HCT116 (cell line): ENCODE measurements around the gene NF2. TPM values are rescaled to one million over a fixed set of nuclear protein-coding genes. Genes with fewer than 3 reads are reported as not detected.

Source experiments
- ATAC-seq: fragments of 200-7000 bp; cut with Tn5 transposase; 2 replicates; pipeline ENCODE4 v1.9.1; 2020; ENCODE audit warnings: mild to moderate bottlenecking, moderate library complexity
- BruUV-seq: library from RNA; stranded (reverse); fragments of 400-500 nt; replicated peaks from 2 replicates; lab custom pipeline; 2021; lab: Mats Ljungman, UMichigan
- CTCF ChIA-PET: fragments of 300-600 bp; sonication (Branson Sonifier 250); formaldehyde crosslinking; loops from one replicate; lab custom pipeline; 2021; ENCODE audit warnings: antibody characterized with exemption; lab: Charles Lee
- POLR2A ChIA-PET: fragments of 300-600, 350-600 bp; sonication (Branson Sonifier 250); formaldehyde crosslinking; loops from one replicate; lab custom pipeline; 2021; ENCODE audit warnings: antibody characterized with exemption; lab: Charles Lee
- RAD21 ChIA-PET, 2 experiments: fragments of 300-600 bp; sonication (Branson Sonifier 250); formaldehyde crosslinking; loops; one replicate each; lab custom pipeline; 2023; ENCODE audit warnings: low total read pairs in 2 of 2; ENCODE audit not compliant: uncharacterized antibody in 2 of 2, unreplicated experiment in 2 of 2, low non-redundant PET in 1 of 2; lab: Charles Lee
- DNase-seq: peaks from one replicate; pipeline ENCODE4 v3.0.0-alpha.2; 2010; ENCODE audit warnings: low read depth, low spot score
- H2AFZ ChIP-seq: fragments of 200-600 bp; shearing (Covaris generic), sonication (generic); 2 replicates; pipeline ENCODE4 v1.6.1; 2017; ENCODE audit warnings: low read depth, mixed run types, mixed read lengths, antibody characterized with exemption, low read length; ENCODE audit not compliant: poor library complexity, severe bottlenecking
- H3K27ac ChIP-seq: 2 replicates; pipeline ENCODE4 v1.5.1; 2012; ENCODE audit warnings: low read depth, low read length
- H3K27me3 ChIP-seq: fragments of 200-600 bp; sonication (generic); 2 replicates; pipeline ENCODE4 v1.6.1; 2016; ENCODE audit warnings: mixed run types, low read length, mixed read lengths; ENCODE audit not compliant: insufficient read depth
- H3K36me3 ChIP-seq, 2 experiments: fragments of 200-500 bp in 1 of 2; fragments of 200-600 bp in 1 of 2; sonication (Bioruptor generic) in 1 of 2; sonication (generic) in 1 of 2; 2 replicates each; pipeline versions ENCODE4 v1.5.1 to v1.6.1; 2014 to 2016; ENCODE audit warnings: low read length in 2 of 2, inconsistent platforms in 1 of 2, mixed read lengths in 1 of 2, mixed run types in 1 of 2; ENCODE audit not compliant: insufficient read depth in 2 of 2, control insufficient read depth in 1 of 2
- H3K4me1 ChIP-seq, 2 experiments: fragments of 200-600 bp in 1 of 2; sonication (generic) in 1 of 2; 2 replicates each; pipeline versions ENCODE4 v1.5.1 to v1.6.1; 2012 to 2017; ENCODE audit warnings: low read length in 2 of 2, inconsistent platforms in 1 of 2, mild to moderate bottlenecking in 1 of 2, mixed read lengths in 1 of 2, mixed run types in 1 of 2, moderate library complexity in 1 of 2; ENCODE audit not compliant: insufficient read depth in 2 of 2, control insufficient read depth in 1 of 2
- H3K4me2 ChIP-seq: fragments of 200-600 bp; sonication (generic); 2 replicates; pipeline ENCODE4 v1.6.1; 2017; ENCODE audit warnings: mixed run types, low read length, mixed read lengths
- H3K4me3 ChIP-seq, 2 experiments: fragments of 200-600 bp in 1 of 2; sonication (generic) in 1 of 2; replicated peaks in 1 of 2; 2 replicates each; pipeline ENCODE4 v1.5.1; 2011 to 2016; ENCODE audit warnings: low read length in 2 of 2, control low read depth in 1 of 2, low read depth in 1 of 2, mild to moderate bottlenecking in 1 of 2, mixed read lengths in 1 of 2, mixed run types in 1 of 2
- H3K79me2 ChIP-seq: fragments of 200-600 bp; sonication (generic); 2 replicates; pipeline ENCODE4 v1.6.1; 2017; ENCODE audit warnings: mild to moderate bottlenecking, mixed run types, low read length, moderate library complexity, mixed read lengths; ENCODE audit not compliant: insufficient read depth
- H3K9ac ChIP-seq: fragments of 200-600 bp; sonication (generic); 2 replicates; pipeline ENCODE4 v1.6.1; 2016; ENCODE audit warnings: low read length, mixed read lengths
- H3K9me2 ChIP-seq: fragments of 200-600 bp; sonication (generic), shearing (Covaris generic); 2 replicates; pipeline ENCODE4 v1.6.1; 2017; ENCODE audit warnings: mixed run types, mild to moderate bottlenecking, moderate library complexity; ENCODE audit not compliant: insufficient read depth
- H3K9me3 ChIP-seq, 2 experiments: fragments of 200-500 bp in 1 of 2; fragments of 200-600 bp in 1 of 2; sonication (Bioruptor generic) in 1 of 2; sonication (generic) in 1 of 2; 2 replicates each; pipeline ENCODE4 v1.6.1; 2014 to 2017; ENCODE audit warnings: low read length in 2 of 2, mixed read lengths in 2 of 2, inconsistent platforms in 1 of 2, low read depth in 1 of 2, mild to moderate bottlenecking in 1 of 2, mixed run types in 1 of 2, moderate library complexity in 1 of 2; ENCODE audit not compliant: control insufficient read depth in 1 of 2, insufficient read depth in 1 of 2
- H4K20me1 ChIP-seq: fragments of 200-600 bp; sonication (generic), shearing (Covaris generic); 2 replicates; pipeline ENCODE4 v1.6.1; 2017; ENCODE audit warnings: mixed run types, mild to moderate bottlenecking, moderate library complexity; ENCODE audit not compliant: insufficient read depth
- CBX3 ChIP-seq: IDR thresholded peaks from 2 replicates; pipeline ENCODE4 v1.6.1; 2012; ENCODE audit warnings: low read depth
- CEBPB ChIP-seq: IDR thresholded peaks from 2 replicates; pipeline ENCODE4 v1.6.1; 2012; ENCODE audit warnings: low read depth
- FOSL1 ChIP-seq: IDR thresholded peaks from 2 replicates; pipeline ENCODE4 v1.6.1; 2012; ENCODE audit warnings: low read depth
- POLR2A ChIP-seq: IDR thresholded peaks from 2 replicates; pipeline ENCODE4 v1.7.0; 2011; ENCODE audit warnings: borderline replicate concordance; ENCODE audit not compliant: insufficient read depth, insufficient read length; ENCODE audit errors: extremely low read depth
- POLR2AphosphoS5 ChIP-seq: IDR thresholded peaks from 2 replicates; pipeline ENCODE4 v1.6.1; 2011; ENCODE audit warnings: mild to moderate bottlenecking, low read depth, low read length, moderate library complexity
- RAD21 ChIP-seq: IDR thresholded peaks from 2 replicates; pipeline ENCODE4 v1.6.1; 2012; ENCODE audit warnings: low read depth, mild to moderate bottlenecking
- YY1 ChIP-seq: IDR thresholded peaks from 2 replicates; pipeline ENCODE4 v1.6.1; 2011; ENCODE audit warnings: low read length, low read depth, moderate library complexity, mild to moderate bottlenecking; ENCODE audit not compliant: insufficient replicate concordance; ENCODE audit errors: extremely low read depth
- ZNF274 ChIP-seq: fragments of 200-500 bp; sonication (Bioruptor generic); IDR thresholded peaks from 2 replicates; pipeline ENCODE4 v1.6.1; 2014; ENCODE audit warnings: mild to moderate bottlenecking, low read depth, low read length, inconsistent platforms
- intact Hi-C: fragments of 100-400 bp; cut with micrococcal nuclease; formaldehyde crosslinking; loops from 2 replicates; pipeline ENCODE4 v1.10.0; 2022
- total RNA-seq: library from RNA; stranded (reverse); gene quantifications from one replicate; pipeline ENCODE4 v1.2.1, GENCODE V29; 2021; ENCODE audit not compliant: unreplicated experiment
- TF ChIP-seq, protein P1 (sequence below), 3 experiments: fragments of 200-600 bp in 1 of 3; sonication (generic) in 1 of 3; IDR thresholded peaks in 2 of 3; conservative IDR thresholded peaks in 1 of 3; 2 replicates each; pipeline ENCODE4 v1.5.1; 2012 to 2017; ENCODE audit warnings: low read depth in 2 of 3, low read length in 2 of 3, antibody characterized with exemption in 1 of 3, borderline replicate concordance in 1 of 3, control low read depth in 1 of 3, mild to moderate bottlenecking in 1 of 3, mixed read lengths in 1 of 3, mixed run types in 1 of 3, moderate library complexity in 1 of 3; ENCODE audit not compliant: insufficient read depth in 1 of 3
- TF ChIP-seq, protein P2 (sequence below): IDR thresholded peaks from 2 replicates; pipeline ENCODE4 v1.6.1; 2011; ENCODE audit warnings: mild to moderate bottlenecking, low read length, moderate library complexity; ENCODE audit not compliant: insufficient replicate concordance; ENCODE audit errors: extremely low read depth
- TF ChIP-seq, protein P3 (sequence below): IDR thresholded peaks from 2 replicates; pipeline ENCODE4 v1.6.1; 2012

Gene NF2
- total RNA-seq, 1 experiment from 2014 or later: 70.2 TPM

DNA sequence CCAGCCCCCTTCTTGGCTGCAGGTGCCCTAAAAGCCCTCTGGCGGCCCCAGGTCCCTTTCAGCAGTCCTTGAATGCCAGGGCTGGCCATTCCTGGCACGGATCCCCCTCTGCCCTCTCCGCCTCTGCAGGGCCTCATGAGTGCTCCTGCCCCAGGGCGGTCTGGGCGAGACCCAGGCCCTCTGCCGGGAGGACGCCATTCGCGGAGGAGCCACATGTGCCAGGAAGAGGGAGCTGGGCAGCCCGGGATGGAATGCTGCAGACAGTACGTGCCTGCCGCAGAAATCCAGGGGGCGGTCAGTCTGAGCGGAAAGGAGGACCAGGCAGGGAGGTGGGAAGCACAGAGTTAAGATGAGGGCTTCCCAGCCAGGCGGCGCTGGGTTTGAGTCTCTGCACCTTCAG, 119.2 kb downstream of the NF2 start (continued):
- TF ChIP-seq, protein P1, sequence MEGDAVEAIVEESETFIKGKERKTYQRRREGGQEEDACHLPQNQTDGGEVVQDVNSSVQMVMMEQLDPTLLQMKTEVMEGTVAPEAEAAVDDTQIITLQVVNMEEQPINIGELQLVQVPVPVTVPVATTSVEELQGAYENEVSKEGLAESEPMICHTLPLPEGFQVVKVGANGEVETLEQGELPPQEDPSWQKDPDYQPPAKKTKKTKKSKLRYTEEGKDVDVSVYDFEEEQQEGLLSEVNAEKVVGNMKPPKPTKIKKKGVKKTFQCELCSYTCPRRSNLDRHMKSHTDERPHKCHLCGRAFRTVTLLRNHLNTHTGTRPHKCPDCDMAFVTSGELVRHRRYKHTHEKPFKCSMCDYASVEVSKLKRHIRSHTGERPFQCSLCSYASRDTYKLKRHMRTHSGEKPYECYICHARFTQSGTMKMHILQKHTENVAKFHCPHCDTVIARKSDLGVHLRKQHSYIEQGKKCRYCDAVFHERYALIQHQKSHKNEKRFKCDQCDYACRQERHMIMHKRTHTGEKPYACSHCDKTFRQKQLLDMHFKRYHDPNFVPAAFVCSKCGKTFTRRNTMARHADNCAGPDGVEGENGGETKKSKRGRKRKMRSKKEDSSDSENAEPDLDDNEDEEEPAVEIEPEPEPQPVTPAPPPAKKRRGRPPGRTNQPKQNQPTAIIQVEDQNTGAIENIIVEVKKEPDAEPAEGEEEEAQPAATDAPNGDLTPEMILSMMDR (IDR thresholded peaks at IDR 0.05 in 2 of 3, conservative IDR thresholded peaks at IDR 0.05 in 1 of 3; ENCODE audit: borderline replicate concordance in 1 of 3, insufficient read depth in 1 of 3, low read depth in 2 of 3, low read length in 2 of 3): no peak
- TF ChIP-seq YY1: no peak
- no peak for TF ChIP-seq FOSL1
- no peak for TF ChIP-seq CEBPB
- TF ChIP-seq ZNF274: no peak
- TF ChIP-seq, all 23 proteins: peak for 0

DNA sequence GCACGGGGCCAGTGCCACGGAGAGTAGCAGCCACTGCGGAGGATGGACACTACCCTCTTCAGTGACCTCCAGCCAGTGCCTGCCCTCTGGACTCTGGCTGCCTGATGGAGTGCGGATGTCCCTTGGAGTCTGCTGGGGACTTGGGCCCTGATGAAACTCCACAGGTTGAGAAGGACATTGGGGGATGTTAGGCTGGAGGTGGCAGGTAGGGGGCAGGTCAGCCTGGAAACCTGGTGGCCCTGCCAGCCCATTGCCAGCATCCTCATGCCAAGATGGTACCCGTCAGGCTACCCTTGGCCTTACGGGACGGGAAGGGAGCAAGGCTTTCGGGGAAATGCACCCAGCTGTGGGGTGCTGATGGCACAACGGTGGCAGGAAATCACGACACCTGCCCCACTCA, 120.3 kb downstream of the NF2 start:
- CTCF ChIA-PET: no interaction called here
- no peak for DNase-seq
- no peaks in the 10 kb centered on the region for H3K36me3 ChIP-seq
- no peaks in the 10 kb centered on the region for H3K79me2 ChIP-seq
- intact Hi-C loops: no loop called here
- TF ChIP-seq RAD21 (no peak), POLR2AphosphoS5 (no peak), POLR2A (no peak), CBX3 (no peak)
- TF ChIP-seq, protein P1 (IDR thresholded peaks at IDR 0.05 in 2 of 3, conservative IDR thresholded peaks at IDR 0.05 in 1 of 3; ENCODE audit: borderline replicate concordance in 1 of 3, insufficient read depth in 1 of 3, low read depth in 2 of 3, low read length in 2 of 3): 0 out of 6 replicates have a peak, but pooled peaks of 1 of the 3 experiments have one; percentile 30
- TF ChIP-seq, protein P2, sequence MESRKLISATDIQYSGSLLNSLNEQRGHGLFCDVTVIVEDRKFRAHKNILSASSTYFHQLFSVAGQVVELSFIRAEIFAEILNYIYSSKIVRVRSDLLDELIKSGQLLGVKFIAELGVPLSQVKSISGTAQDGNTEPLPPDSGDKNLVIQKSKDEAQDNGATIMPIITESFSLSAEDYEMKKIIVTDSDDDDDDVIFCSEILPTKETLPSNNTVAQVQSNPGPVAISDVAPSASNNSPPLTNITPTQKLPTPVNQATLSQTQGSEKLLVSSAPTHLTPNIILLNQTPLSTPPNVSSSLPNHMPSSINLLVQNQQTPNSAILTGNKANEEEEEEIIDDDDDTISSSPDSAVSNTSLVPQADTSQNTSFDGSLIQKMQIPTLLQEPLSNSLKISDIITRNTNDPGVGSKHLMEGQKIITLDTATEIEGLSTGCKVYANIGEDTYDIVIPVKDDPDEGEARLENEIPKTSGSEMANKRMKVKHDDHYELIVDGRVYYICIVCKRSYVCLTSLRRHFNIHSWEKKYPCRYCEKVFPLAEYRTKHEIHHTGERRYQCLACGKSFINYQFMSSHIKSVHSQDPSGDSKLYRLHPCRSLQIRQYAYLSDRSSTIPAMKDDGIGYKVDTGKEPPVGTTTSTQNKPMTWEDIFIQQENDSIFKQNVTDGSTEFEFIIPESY: no peak
- TF ChIP-seq, protein P3, sequence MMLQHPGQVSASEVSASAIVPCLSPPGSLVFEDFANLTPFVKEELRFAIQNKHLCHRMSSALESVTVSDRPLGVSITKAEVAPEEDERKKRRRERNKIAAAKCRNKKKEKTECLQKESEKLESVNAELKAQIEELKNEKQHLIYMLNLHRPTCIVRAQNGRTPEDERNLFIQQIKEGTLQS: no peak
- H3K4me2 ChIP-seq: no peak overlapping the region
- peaks cover 0 to 11% of the 10 kb centered on the region in 2 experiments; a peak in 2 of 4 replicates for H3K4me1 ChIP-seq
- no peaks in the 10 kb centered on the region for H3K9me3 ChIP-seq
- no peak overlapping the region for H3K27ac ChIP-seq
- no peak overlapping the region for H3K4me3 ChIP-seq
- H3K9ac ChIP-seq: no peak overlapping the region
- H3K9me2 ChIP-seq: no peaks in the 10 kb centered on the region
- no peak overlapping the region for H2AFZ ChIP-seq
- RAD21 ChIA-PET: no interaction called here
- POLR2A ChIA-PET: no interaction called here
- ATAC-seq: no peak
- no TSS peak for BruUV-seq
- no peaks in the 10 kb centered on the region for H4K20me1 ChIP-seq
- H3K27me3 ChIP-seq: no peaks in the 10 kb centered on the region
